ENCODE data around the gene CHST14. TPM values are rescaled to one million over a fixed set of nuclear protein-coding genes. Genes with fewer than 3 reads are reported as not detected.

The CHST14 gene
- total RNA-seq, 1 donor from 2014 or later, result 6.8 TPM

DNA sequence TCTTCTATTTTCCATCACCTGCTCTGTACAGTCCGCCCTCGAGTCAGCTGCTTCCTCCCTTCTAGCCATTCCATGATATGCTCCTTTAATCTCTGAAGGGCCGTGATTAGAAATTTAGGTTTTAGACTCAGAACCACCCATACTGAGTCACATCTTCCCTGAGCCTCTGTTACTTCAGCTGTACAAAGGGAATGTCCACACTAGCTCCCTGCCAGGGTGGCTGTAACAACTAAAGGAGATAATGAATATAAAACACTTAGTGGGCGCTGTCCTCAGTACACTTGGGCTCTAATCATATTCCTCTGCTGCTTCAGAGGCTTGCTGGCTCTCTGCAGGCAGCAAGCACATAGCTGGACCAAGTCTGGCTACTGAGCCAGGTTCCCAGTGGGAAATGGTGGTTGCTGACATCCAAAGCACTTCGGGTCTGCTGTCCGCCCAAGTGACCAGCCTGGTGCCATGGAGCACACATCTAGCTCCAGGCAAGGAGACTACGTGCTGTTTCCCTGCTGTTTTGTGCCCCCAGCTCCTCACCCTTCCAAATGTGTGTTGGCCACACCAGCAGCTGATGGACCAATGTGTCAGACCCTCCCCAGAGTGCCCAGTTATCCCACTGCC is 901 bp upstream of the CHST14 start:
- Histone ChIP-seq H3K9me3 (ENCODE audit: control insufficient read depth in 3 of 3, low read length in 3 of 3) (no peaks in the 10 kb centered on the region), H3K27me3 (ENCODE audit: control insufficient read depth in 3 of 3, insufficient read depth in 3 of 3, low read length in 3 of 3) (no peaks in the 10 kb centered on the region), H3K4me3 (ENCODE audit: low read length in 3 of 3) (peak overlapping the region; percentile 68 to 72 (median 71)), H3K27ac (ENCODE audit: low read depth, low read length) (peak overlapping the region; percentile 50), H3K4me1 (ENCODE audit: control insufficient read depth in 3 of 3, insufficient read depth in 3 of 3, low read length in 3 of 3) (peaks cover 17 to 21% (median 19%) of the 10 kb centered on the region in 3 donors), H3K9ac (ENCODE audit: low read depth in 1 of 3, low read length in 3 of 3) (peak overlapping the region; percentile 73 to 82 (median 75)), H3K36me3 (ENCODE audit: control insufficient read depth in 3 of 3, insufficient read depth in 3 of 3, low read length in 3 of 3) (peaks cover 12 to 20% (median 14%) of the 10 kb centered on the region in 3 donors)

- H3K9me3 ChIP-seq (ENCODE audit: control insufficient read depth in 3 of 3, low read length in 3 of 3), result no peaks in the 10 kb centered on the region
- peak overlapping the region; percentile 72 to 85 (median 80) for H3K9ac ChIP-seq (ENCODE audit: low read depth in 1 of 3, low read length in 3 of 3)
- no peaks in the 10 kb centered on the region for H3K27me3 ChIP-seq (ENCODE audit: control insufficient read depth in 3 of 3, insufficient read depth in 3 of 3, low read length in 3 of 3)
- no peak overlapping the region for H3K27ac ChIP-seq (ENCODE audit: low read depth, low read length)
- H3K4me3 ChIP-seq (ENCODE audit: low read length in 3 of 3), result peak overlapping the region; percentile 84 to 91 (median 88)
- H3K4me1 ChIP-seq (ENCODE audit: control insufficient read depth in 3 of 3, insufficient read depth in 3 of 3, low read length in 3 of 3), result peaks cover 17 to 21% (median 19%) of the 10 kb centered on the region in 3 donors
- H3K36me3 ChIP-seq (ENCODE audit: control insufficient read depth in 3 of 3, insufficient read depth in 3 of 3, low read length in 3 of 3), result peaks cover 4 to 7% (median 6%) of the 10 kb centered on the region in 3 donors
Observed at GRCh38 chr15:40471105-40471807, 472 bp downstream of the CHST14 start.

GRCh38 chr15:40471808-40472150 is 995 bp downstream of the CHST14 start:
- Histone ChIP-seq H3K4me3 (ENCODE audit: low read length in 3 of 3) (peak overlapping the region; percentile 84 to 91 (median 88)), H3K4me1 (ENCODE audit: control insufficient read depth in 3 of 3, insufficient read depth in 3 of 3, low read length in 3 of 3) (peaks cover 17 to 21% (median 19%) of the 10 kb centered on the region in 3 donors), H3K27me3 (ENCODE audit: control insufficient read depth in 3 of 3, insufficient read depth in 3 of 3, low read length in 3 of 3) (no peaks in the 10 kb centered on the region), H3K36me3 (ENCODE audit: control insufficient read depth in 3 of 3, insufficient read depth in 3 of 3, low read length in 3 of 3) (peaks cover 3 to 4% (median 3%) of the 10 kb centered on the region in 3 donors), H3K9ac (ENCODE audit: low read depth in 1 of 3, low read length in 3 of 3) (peak overlapping the region; percentile 72 to 85 (median 80)), H3K9me3 (ENCODE audit: control insufficient read depth in 3 of 3, low read length in 3 of 3) (no peaks in the 10 kb centered on the region), H3K27ac (ENCODE audit: low read depth, low read length) (no peak overlapping the region)

DNA sequence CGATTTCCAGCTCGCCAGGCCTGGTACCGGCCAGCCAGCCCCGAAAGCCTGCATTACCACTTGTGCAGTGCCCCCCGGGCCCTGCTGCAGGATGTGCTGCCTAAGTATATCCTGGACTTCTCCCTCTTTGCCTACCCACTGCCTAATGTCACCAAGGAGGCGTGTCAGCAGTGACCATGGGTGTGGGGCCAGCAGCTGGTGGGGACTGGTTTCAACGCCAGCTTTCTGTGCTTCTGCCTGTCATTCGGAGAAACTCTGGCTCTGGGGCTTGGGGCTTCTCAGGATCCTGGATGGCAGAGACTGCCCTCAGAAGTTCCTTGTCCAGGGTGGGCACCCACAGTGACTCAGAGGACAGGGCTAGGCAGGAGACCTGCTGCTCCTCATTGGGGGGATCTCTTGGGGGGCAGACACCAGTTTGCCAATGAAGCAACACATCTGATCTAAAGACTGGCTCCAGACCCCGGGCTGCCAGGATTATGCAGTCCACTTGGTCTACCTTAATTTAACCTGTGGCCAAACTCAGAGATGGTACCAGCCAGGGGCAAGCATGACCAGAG is 1.5 kb downstream of the CHST14 start:
- peaks cover 17 to 21% (median 19%) of the 10 kb centered on the region in 3 donors for H3K4me1 ChIP-seq (ENCODE audit: control insufficient read depth in 3 of 3, insufficient read depth in 3 of 3, low read length in 3 of 3)
- H3K27ac ChIP-seq (ENCODE audit: low read depth, low read length), result no peak overlapping the region
- no peaks in the 10 kb centered on the region for H3K9me3 ChIP-seq (ENCODE audit: control insufficient read depth in 3 of 3, low read length in 3 of 3)
- peak overlapping the region; percentile 84 to 91 (median 88) for H3K4me3 ChIP-seq (ENCODE audit: low read length in 3 of 3)
- peak overlapping the region in 2 of 3 donors; percentile 20 to 85 for H3K9ac ChIP-seq (ENCODE audit: low read depth in 1 of 3, low read length in 3 of 3)
- H3K27me3 ChIP-seq (ENCODE audit: control insufficient read depth in 3 of 3, insufficient read depth in 3 of 3, low read length in 3 of 3), result no peaks in the 10 kb centered on the region
- H3K36me3 ChIP-seq (ENCODE audit: control insufficient read depth in 3 of 3, insufficient read depth in 3 of 3, low read length in 3 of 3), result no peaks in the 10 kb centered on the region

DNA sequence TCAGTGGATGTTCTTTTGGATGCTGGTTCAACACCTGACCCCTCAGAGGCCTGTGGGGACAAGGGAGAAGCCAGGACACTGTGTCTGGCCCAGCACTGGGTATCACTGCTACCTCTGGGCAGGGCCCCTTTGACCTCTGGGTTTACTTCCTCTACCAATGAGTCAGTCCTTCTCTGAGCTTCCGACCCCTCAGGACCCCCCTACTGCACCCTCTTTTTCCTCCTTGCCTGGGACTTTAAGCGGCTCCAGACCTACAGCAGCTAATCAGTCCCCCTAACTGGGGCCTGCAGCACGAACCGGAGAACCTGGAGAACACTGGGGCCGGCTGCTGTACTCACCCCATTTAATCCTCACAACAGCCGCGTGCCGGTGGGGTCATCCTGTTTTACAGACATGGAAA is 3.8 kb downstream of the CHST14 start:
- no peaks in the 10 kb centered on the region for H3K36me3 ChIP-seq (ENCODE audit: control insufficient read depth in 3 of 3, insufficient read depth in 3 of 3, low read length in 3 of 3)
- H3K4me3 ChIP-seq (ENCODE audit: low read length in 3 of 3), result no peak overlapping the region
- no peaks in the 10 kb centered on the region for H3K27me3 ChIP-seq (ENCODE audit: control insufficient read depth in 3 of 3, insufficient read depth in 3 of 3, low read length in 3 of 3)
- H3K27ac ChIP-seq (ENCODE audit: low read depth, low read length), result no peak overlapping the region
- peaks cover 17 to 21% (median 19%) of the 10 kb centered on the region in 3 donors for H3K4me1 ChIP-seq (ENCODE audit: control insufficient read depth in 3 of 3, insufficient read depth in 3 of 3, low read length in 3 of 3)
- no peak overlapping the region for H3K9ac ChIP-seq (ENCODE audit: low read depth in 1 of 3, low read length in 3 of 3)
- no peaks in the 10 kb centered on the region for H3K9me3 ChIP-seq (ENCODE audit: control insufficient read depth in 3 of 3, low read length in 3 of 3)

- no peaks in the 10 kb centered on the region for H3K9me3 ChIP-seq (ENCODE audit: control insufficient read depth in 3 of 3, low read length in 3 of 3)
Observed at GRCh38 chr15:40477642-40478327, 7.0 kb downstream of the CHST14 start.

DNA sequence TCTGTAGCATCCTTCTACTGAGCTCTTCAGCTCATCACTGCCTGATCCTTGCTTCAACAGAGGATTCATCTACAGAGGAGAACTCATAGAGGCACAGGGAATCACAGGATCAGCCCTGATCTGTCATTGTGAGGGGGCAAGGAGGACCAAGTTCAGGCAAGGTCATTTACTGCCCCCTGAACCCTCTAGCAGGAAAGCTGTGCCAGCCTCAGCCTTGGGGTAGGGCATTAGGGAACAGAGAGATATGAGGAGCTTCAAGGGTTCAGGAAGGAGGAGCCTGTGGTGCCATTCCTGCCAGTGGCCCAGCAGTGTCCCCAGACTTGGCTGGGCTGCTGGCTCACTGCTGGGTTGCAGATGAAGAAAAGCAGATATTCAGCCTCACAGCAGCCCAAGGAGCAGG is 8.2 kb downstream of the CHST14 start:
- Histone ChIP-seq H3K27me3 (ENCODE audit: control insufficient read depth in 3 of 3, insufficient read depth in 3 of 3, low read length in 3 of 3) (no peaks in the 10 kb centered on the region), H3K9me3 (ENCODE audit: control insufficient read depth in 3 of 3, low read length in 3 of 3) (no peaks in the 10 kb centered on the region), H3K4me3 (ENCODE audit: low read length in 3 of 3) (no peak overlapping the region), H3K27ac (ENCODE audit: low read depth, low read length) (no peak overlapping the region), H3K4me1 (ENCODE audit: control insufficient read depth in 3 of 3, insufficient read depth in 3 of 3, low read length in 3 of 3) (no peaks in the 10 kb centered on the region), H3K36me3 (ENCODE audit: control insufficient read depth in 3 of 3, insufficient read depth in 3 of 3, low read length in 3 of 3) (no peaks in the 10 kb centered on the region), H3K9ac (ENCODE audit: low read depth in 1 of 3, low read length in 3 of 3) (no peak overlapping the region)

More at GRCh38 chr15:40477642-40478327, 7.0 kb downstream of the CHST14 start:
- no peak overlapping the region for H3K4me3 ChIP-seq (ENCODE audit: low read length in 3 of 3)
- H3K27me3 ChIP-seq (ENCODE audit: control insufficient read depth in 3 of 3, insufficient read depth in 3 of 3, low read length in 3 of 3), result no peaks in the 10 kb centered on the region
- H3K9ac ChIP-seq (ENCODE audit: low read depth in 1 of 3, low read length in 3 of 3), result no peak overlapping the region
- H3K4me1 ChIP-seq (ENCODE audit: control insufficient read depth in 3 of 3, insufficient read depth in 3 of 3, low read length in 3 of 3), result no peaks in the 10 kb centered on the region
- H3K27ac ChIP-seq (ENCODE audit: low read depth, low read length), result no peak overlapping the region
- H3K36me3 ChIP-seq (ENCODE audit: control insufficient read depth in 3 of 3, insufficient read depth in 3 of 3, low read length in 3 of 3), result no peaks in the 10 kb centered on the region

- H3K36me3 ChIP-seq (ENCODE audit: control insufficient read depth in 3 of 3, insufficient read depth in 3 of 3, low read length in 3 of 3), result no peaks in the 10 kb centered on the region
- H3K9me3 ChIP-seq (ENCODE audit: control insufficient read depth in 3 of 3, low read length in 3 of 3), result no peaks in the 10 kb centered on the region
Observed at GRCh38 chr15:40481341-40482074, 10.7 kb downstream of the CHST14 start.

GRCh38 chr15:40483919-40484318 is 13.1 kb downstream of the CHST14 start:
- Histone ChIP-seq H3K9ac (ENCODE audit: low read depth in 1 of 3, low read length in 3 of 3) (no peak overlapping the region), H3K9me3 (ENCODE audit: control insufficient read depth in 3 of 3, low read length in 3 of 3) (no peaks in the 10 kb centered on the region), H3K27ac (ENCODE audit: low read depth, low read length) (no peak overlapping the region), H3K4me3 (ENCODE audit: low read length in 3 of 3) (no peak overlapping the region), H3K36me3 (ENCODE audit: control insufficient read depth in 3 of 3, insufficient read depth in 3 of 3, low read length in 3 of 3) (no peaks in the 10 kb centered on the region), H3K4me1 (ENCODE audit: control insufficient read depth in 3 of 3, insufficient read depth in 3 of 3, low read length in 3 of 3) (no peaks in the 10 kb centered on the region), H3K27me3 (ENCODE audit: control insufficient read depth in 3 of 3, insufficient read depth in 3 of 3, low read length in 3 of 3) (no peaks in the 10 kb centered on the region)

More at GRCh38 chr15:40481341-40482074, 10.7 kb downstream of the CHST14 start:
- Histone ChIP-seq H3K4me1 (ENCODE audit: control insufficient read depth in 3 of 3, insufficient read depth in 3 of 3, low read length in 3 of 3) (no peaks in the 10 kb centered on the region), H3K27me3 (ENCODE audit: control insufficient read depth in 3 of 3, insufficient read depth in 3 of 3, low read length in 3 of 3) (no peaks in the 10 kb centered on the region), H3K4me3 (ENCODE audit: low read length in 3 of 3) (no peak overlapping the region), H3K27ac (ENCODE audit: low read depth, low read length) (no peak overlapping the region), H3K9ac (ENCODE audit: low read depth in 1 of 3, low read length in 3 of 3) (no peak overlapping the region)

All from skeletal muscle tissue (tissue), 4 donors.